GM10248 (cell line): ENCODE data around the gene TCAP.

ENCODE experiments used
- CTCF ChIA-PET: fragments of 300-600 bp; sonication (Branson Sonifier 250); formaldehyde crosslinking; extraction: SDS; loops from one replicate; lab custom pipeline; 2021; ENCODE audit warnings: antibody characterized with exemption; lab: Yijun Ruan, JAX
- POLR2A ChIA-PET: fragments of 350-650 bp; sonication (Branson Sonifier 250); formaldehyde crosslinking; extraction: SDS; loops from one replicate; lab custom pipeline; 2020; ENCODE audit warnings: antibody characterized with exemption; lab: Yijun Ruan, JAX
- DNase-seq: peaks from one replicate; pipeline ENCODE4 v3.0.0; 2012; ENCODE audit errors: extremely low spot score
- TF ChIP-seq, protein P1 (sequence below): IDR thresholded peaks from 2 replicates; pipeline ENCODE4 v1.5.1; 2012; ENCODE audit warnings: mild to moderate bottlenecking, low read depth; ENCODE audit errors: extremely low read depth, missing control alignments, control extremely low read depth

The TCAP gene

GRCh38 chr17:39641883-39642282 lies 23.3 kb upstream of the TCAP start:
- CTCF ChIA-PET: interaction anchor here (0.8 to 9.7 kb wide), 4 partner anchors 11 to 30 kb away, joined by 3 to 112 read pairs (median 32); no protein-coding TSS in a partner anchor
- TF ChIP-seq, protein P1, sequence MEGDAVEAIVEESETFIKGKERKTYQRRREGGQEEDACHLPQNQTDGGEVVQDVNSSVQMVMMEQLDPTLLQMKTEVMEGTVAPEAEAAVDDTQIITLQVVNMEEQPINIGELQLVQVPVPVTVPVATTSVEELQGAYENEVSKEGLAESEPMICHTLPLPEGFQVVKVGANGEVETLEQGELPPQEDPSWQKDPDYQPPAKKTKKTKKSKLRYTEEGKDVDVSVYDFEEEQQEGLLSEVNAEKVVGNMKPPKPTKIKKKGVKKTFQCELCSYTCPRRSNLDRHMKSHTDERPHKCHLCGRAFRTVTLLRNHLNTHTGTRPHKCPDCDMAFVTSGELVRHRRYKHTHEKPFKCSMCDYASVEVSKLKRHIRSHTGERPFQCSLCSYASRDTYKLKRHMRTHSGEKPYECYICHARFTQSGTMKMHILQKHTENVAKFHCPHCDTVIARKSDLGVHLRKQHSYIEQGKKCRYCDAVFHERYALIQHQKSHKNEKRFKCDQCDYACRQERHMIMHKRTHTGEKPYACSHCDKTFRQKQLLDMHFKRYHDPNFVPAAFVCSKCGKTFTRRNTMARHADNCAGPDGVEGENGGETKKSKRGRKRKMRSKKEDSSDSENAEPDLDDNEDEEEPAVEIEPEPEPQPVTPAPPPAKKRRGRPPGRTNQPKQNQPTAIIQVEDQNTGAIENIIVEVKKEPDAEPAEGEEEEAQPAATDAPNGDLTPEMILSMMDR: no peak

GRCh38 chr17:39642291-39643074 lies 22.7 kb upstream of the TCAP start:
- ChIA-PET CTCF (interaction anchor here (1.3 to 9.7 kb wide), 4 partner anchors 8 to 21 kb away, joined by 5 to 112 read pairs (median 36); no protein-coding TSS in a partner anchor), POLR2A (no interaction called here)
- TF ChIP-seq, protein P1: no peak
- no peak for DNase-seq

More at GRCh38 chr17:39641883-39642282, 23.3 kb upstream of the TCAP start:
- no peak for DNase-seq
- POLR2A ChIA-PET: no interaction called here

- no peak for DNase-seq
- POLR2A ChIA-PET: no interaction called here
- TF ChIP-seq, protein P1: no peak
- CTCF ChIA-PET: interaction anchor here (1.3 to 9.7 kb wide), 4 partner anchors 9 to 22 kb away, joined by 5 to 112 read pairs (median 36); no protein-coding TSS in a partner anchor
Measured at GRCh38 chr17:39643271-39643670, 21.9 kb upstream of the TCAP start.

- POLR2A ChIA-PET: no interaction called here
- DNase-seq: no peak
- CTCF ChIA-PET: interaction anchor here (0.9 to 10.5 kb wide), 6 partner anchors 9 to 25 kb away, joined by 3 to 134 read pairs (median 6); partner anchors contain the start of gene PPP1R1B
- TF ChIP-seq, protein P1: no peak
Measured at GRCh38 chr17:39647256-39647655, 17.9 kb upstream of the TCAP start.

GRCh38 chr17:39648616-39649366 lies 16.4 kb upstream of the TCAP start:
- ChIA-PET CTCF (interaction anchor here (1.4 to 10.5 kb wide), 5 partner anchors 11 to 26 kb away, joined by 3 to 134 read pairs (median 8); partner anchors contain the start of gene PPP1R1B), POLR2A (no interaction called here)
- no peak for DNase-seq
- TF ChIP-seq, protein P1: no peak

DNA sequence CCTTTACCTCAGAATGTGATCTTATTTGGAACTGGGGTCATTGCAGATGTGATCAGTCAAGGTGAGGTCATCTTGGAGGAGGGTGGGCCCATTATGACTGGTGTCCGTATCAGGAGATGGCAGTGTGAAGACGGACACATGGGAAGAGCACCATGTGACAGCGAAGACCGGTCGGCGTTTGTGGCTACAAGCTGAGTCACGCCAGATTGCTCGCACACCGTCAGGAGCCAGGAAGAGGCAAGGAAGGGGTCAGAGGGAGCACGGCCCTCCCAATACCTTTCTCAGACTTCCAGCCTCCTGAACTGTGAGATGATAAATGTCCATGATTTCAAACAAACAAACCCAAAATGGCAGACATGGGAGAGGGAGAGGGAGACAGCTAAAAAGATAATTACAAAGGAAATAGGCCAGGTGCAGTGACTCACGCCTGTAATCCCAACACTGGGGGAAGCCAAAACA lies 15.0 kb upstream of the TCAP start:
- CTCF ChIA-PET: interaction anchor here (1.7 to 10.5 kb wide), 5 partner anchors 10 to 105 kb away, joined by 4 to 180 read pairs (median 60); partner anchors contain the start of genes PNMT, PPP1R1B and TCAP
- TF ChIP-seq, protein P1: no peak
- DNase-seq: no peak
- POLR2A ChIA-PET: interaction anchor here (0.6 kb wide), 1 partner anchor 165 kb away, joined by 5 read pairs; no protein-coding TSS in a partner anchor
